DMS153 (cell line): ENCODE results near the gene ULK4.
"Not testable (repeated sequence)": the region's sequence is repeated elsewhere in the genome, so short reads cannot be mapped to it uniquely, and the experiment has no call there.

ENCODE experiments used
- DNase-seq: peaks from one replicate; lab custom pipeline; 2025; lab: John Stamatoyannopoulos, UW

ULK4 gene

DNA sequence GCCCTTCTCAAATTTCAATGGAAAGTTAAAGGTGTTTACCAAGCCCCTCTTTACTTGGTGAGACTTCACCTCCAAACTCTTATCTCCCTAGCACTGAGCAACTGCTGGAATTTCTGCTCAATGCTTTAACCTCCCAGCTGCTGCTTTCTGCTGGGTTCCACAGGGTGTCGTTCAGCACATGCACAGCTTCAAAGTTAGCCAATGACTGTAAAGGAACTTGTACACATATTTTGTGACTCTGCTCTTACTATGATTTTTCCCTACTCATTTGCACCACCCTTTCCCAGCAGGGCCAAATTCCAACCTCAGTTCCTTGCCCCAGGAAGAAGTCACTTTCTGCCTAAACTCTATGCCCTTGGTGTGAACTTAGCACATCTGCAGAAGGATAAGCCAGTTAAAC is 89.7 kb downstream of the ULK4 start:
- DNase-seq = no peak

DNA sequence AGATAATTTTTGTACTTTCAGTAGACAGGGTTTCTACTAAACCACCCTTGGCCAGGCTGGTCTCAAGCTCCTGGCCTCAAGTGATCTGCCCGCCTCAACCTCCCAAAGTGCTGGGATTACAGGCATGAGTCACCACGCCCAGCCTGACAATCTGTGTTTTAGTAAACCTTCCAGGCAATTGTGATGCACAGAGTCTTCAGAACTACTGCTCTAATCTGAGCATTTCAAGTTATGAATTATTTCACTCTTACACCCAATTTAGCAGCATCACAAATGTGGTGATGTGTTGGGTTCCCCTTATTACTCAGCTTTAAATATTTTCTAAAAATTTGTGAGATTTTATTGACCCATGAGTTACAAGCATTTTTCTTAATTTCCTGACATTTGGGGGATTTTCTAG is 94.4 kb downstream of the ULK4 start:
- no peak for DNase-seq

DNA sequence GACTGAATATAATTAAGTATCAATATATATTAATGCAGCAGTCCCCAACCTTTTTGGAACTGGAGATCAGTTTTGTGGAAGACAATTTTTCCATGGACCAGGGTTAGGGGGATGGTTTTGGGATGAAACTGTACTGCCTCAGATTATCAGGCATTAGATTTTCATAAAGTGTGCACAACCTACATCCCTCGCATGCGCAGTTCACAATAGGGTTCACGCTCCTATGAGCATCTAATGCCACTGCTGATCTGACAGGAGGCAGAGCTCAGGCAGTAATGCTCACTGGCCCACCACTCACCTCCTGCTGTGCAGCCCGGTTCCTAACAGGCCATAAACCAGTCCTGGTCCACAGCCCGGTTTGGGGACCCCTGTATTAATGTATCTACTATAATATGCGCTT is 95.6 kb downstream of the ULK4 start:
- no peak for DNase-seq

DNA sequence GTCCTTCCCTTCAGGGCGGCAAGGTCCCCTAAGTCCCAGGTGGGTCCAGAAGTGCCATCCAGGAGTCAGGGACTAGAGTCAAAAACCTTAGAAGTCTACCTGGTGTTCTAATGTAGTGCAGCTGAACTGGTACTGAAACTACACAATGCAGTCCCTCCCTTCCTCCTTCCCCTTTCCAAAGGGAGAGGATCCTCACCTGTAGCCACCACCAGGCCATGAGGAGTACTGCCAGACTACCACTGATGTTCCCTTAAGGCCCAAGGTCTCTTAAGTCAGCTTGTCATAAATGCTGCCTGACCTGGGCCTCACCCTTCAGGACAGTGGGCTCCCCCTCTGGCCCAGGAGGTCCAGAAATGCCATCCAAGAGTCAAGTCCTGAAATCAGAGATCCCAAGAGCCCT is 98.9 kb downstream of the ULK4 start:
- no peak for DNase-seq

DNA sequence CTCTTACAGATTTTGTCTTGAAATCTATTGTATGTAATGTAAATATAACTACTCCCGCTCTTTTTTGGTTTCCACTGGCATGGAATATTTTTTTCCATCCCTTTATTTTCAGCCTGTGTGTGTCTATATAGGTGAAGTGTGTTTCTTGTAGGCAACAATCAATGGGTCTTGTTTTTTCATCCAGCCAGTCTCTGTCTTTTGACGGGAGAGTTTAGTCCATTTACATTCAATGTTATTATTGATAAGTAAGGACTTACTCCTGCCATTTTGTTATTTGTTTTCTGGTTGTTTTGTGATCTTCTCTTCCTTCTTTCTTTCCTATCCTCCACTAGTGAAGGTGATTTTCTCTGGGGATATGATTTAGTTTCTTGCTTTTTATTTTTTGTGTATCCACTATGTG is 101.4 kb downstream of the ULK4 start:
- DNase-seq = not testable (repeated sequence)

DNA sequence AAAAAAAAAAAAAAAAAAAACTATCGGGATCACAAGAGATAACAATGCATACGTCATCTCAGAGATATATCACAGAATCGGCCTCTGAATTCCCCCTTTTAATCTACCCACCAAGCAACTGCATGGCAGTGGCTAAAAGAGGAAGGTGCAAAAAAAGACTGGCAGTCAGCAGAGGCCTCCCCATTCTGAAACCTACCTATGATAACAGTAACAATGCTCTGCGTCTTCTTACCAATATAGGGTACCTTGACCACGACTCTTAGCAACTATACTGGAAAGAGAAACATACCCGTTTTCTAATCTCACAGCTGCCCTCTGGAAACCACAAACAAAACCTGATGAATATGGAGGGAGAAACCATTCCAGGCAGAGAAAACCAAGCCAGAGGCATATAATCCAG is 106.9 kb downstream of the ULK4 start:
- DNase-seq = no peak

DNA sequence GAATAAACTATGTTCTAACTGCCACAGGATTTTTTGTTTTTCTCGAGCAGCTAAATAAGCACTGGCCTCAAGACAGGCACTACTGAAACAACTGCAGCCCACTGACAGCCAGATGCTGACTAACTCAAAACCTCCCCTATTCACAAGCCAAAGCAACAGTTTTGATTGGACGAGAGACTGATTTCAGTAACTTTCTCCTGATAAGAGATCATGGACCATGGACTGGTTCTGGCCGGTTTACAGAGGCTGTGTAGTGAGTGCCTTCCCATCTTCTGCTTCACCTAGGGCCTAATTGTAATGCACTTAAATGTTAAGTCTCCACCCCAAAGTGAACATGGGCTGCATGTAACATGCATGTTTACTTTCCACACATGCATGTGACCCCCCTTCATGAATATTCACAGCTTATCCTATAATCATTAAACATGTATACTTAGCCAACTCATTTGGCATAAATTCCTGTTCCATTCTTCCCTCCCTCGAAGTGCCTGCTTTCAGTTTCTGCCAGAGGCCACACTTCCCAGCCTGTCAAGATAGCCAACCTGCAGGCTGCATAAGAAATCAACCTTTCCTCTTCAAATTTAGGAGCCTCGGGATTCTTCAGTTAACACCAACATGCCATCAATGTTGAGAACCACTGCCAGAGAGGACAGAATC is 108.2 kb downstream of the ULK4 start:
- no peak for DNase-seq

DNA sequence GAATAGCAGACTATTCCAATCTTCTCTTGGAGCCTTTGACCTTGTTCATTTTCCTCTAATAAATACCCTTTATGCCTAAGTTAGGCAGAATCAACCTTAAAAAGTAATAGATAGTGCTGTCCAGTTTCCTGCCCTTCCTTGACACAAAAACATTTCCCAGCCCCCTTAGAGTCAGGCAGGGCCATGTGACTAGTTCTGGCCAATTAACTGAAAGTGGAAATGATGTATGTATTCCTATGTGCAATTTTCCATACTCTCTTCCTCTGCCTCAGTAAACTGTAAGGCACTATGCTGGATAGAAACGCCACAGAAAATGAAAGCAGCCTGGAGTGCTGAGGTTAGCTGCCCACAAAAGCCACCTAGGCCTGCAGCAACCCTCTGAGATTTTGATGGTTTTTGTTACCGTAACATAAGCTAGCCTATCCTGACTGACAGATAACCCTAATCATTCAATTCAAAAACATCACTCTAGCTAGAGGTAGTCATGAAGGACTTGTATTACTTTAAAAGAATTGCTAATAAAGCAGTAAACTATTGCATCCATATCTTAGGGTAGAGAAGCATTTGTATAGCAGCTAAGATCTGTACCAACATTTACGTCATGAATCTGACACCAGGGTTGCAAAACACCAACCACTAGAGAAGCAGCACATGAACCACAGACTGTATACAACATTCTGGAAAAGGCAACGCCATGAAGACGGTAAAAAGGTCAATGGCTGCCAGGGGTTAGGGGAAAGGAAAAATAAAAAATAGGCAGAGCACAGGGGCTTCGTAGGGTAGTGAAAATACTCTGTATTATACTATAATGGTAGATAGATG is 112.9 kb downstream of the ULK4 start:
- no peak for DNase-seq

DNA sequence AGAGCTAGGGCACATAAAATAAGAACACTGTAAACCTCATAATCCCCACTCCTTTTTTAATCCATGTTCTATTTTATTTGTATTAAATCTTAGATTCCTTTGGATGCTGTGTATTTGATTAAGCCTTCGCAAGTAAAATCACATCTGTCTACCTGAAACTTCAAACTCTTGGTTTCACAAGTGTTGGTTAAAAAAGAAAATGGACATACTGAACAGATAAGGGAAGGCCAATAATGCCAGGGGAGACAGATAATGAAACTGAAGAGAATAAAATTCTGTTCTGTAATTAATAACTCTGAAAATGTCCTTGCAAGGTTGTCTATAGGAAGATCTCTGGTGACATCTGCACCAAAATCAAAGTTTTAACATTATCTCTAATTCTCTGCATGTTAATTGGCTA is 114.2 kb downstream of the ULK4 start:
- DNase-seq = no peak

DNA sequence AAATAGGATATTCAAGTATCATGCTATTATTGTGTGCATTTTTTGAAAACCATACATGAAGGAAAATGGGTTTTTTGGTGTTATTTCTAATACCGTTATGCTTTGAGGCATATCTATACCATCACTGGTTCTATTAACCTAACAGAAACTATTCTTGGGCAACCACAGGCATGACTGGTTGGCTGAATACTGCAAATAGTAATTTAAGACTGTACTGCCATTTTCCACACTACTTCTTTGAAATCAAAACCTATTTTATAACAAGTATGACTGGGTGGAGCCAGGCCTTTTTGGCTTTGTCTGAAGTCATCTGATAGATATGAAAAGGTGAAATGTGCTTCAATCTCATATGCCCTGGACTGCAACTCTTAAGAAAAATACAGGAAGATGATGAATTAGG is 115.1 kb downstream of the ULK4 start:
- no peak for DNase-seq

DNA sequence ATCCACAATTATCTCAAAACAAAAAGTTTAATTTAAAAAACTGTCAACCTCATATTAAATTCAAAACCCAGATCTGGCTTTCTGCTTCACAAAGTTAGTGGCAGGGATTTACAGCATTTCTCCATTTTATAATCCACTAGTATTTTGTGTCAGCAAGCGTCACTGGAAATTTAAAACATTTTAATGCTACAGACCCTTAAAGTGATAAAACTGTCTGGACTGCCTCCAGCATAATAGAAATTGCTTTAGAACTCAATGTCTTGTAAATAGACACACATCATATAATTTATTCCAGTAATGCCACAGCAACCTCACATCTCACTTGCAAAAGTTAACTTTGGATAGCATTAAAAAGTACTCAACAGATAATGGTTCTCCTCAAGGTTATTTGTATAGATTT is 116.1 kb downstream of the ULK4 start:
- no peak for DNase-seq

DNA sequence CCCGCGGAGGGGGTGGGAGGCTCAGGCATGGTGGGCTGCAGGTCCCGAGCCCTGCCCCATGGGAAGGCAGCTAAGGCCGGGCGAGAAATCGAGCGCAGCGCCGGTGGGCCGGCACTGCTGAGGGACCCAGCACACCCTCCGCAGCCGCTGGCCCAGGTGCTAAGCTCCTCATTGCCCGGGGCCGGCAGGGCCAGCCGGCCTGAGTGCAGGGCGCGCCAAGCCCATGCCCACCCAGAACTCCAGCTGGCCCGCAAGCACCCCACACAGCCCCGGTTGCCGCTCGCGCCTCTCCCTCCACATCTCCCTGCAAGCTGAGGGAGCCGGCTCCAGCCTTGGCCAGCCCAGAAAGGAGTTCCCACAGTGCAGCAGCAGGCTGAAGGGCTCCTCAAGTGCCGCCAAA is 117.6 kb downstream of the ULK4 start:
- not testable (repeated sequence) for DNase-seq

DNA sequence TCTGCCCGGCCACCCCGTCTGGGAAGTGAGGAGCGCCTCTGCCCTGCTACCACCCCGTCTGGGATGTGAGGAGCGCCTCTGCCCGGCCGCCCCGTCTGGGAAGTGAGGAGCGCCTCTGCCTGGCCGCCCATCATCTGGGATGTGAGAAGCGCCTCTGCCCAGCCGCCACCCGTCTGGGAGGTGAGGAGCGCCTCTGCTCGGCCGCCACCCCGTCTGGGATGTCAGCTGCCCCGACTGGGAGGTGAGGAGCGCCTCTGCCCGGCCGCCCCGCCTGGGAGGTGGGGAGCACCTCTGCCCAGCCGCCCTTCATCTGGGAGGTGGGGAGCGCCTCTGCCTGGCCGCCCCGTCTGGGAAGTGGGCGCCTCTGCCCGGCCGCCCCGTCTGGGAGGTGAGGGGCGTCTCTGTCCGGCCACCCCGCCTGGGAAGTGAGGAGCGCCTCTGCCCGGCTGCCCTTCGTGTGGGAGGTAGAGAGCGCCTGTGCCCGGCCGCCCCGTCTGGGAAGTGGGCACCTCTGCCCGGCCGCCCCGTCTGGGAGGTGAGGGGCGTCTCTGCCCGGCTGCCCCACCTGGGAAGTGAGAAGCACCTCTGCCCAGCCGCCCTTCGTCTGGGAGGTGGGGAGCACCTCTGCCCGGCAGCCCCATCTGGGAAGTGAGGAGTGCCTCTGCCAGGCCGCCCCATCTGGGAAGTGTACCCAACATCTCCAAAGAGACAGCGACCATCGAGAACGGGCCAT is 120.8 kb downstream of the ULK4 start:
- not testable (repeated sequence) for DNase-seq

DNA sequence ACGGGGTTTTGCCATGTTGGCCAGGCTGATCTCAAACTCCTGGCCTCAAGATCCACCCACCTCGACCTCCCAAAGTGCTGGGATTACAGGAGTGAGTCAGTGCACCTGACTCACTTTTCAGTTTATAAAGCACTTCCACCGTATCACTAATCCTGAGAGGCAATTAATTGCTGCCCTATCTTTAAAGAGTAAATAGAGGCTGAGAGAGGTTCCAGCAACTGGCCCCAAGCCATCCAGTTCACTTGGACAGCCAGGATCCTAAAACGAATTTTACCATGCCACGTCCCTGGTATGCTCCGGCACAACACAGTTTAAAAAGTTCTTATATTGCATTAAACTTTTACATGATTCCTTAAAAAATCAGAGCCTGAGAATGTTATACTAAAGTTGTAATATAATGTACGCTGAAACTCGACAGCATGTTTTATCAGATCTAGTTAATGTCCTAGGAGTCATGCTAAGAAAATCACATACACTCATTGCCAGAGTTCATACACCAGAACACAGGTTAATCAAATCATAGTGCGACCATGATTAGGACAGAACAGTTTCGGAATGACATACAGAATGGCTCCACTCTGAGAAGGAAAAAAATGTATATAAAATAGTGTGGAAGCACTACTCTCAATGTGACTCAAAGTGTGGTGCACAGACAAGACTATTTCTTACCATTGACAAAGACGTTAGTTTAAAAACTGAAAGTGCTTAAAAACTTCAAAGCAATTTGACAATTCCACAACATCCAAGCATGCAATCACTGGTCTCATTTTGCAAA is 125.4 kb downstream of the ULK4 start:
- DNase-seq = no peak

DNA sequence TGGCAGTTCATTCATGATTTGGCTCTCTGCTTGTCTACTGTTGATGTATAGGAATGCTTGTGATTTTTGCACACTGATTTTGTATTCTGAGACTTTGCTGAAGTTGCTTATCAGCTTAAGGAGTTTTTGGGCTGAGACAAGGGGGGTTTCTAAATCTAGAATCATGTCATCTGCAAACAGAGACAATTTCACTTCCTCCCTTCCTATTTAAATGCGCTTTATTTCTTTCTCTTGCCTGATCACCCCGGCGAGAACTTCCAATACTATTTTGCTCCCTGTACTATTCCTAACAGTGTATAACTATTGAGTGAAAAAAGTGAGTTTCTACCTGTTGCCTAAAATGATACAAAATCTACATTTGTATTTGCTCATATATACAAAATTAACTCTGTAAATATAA is 128.3 kb downstream of the ULK4 start:
- DNase-seq = no peak

DNA sequence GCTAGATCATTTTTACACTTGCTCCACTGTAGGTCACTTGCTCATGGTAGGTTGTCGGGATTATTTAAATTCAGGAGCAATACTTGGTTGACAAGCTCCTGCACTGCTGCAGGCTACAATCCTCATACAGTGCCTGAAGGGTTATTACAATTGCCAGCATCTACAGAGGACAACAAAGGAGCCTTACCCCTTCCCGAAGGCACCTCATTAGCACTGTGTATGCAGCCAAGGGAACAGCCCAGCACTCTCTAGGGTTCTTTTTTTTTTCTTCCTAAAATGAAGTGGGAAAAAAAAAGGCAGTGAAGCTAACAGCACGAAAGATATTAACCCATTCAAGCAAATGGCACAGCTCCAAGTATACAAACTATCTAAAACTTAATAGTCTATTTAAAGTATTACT is 142.7 kb downstream of the ULK4 start:
- no peak for DNase-seq

DNA sequence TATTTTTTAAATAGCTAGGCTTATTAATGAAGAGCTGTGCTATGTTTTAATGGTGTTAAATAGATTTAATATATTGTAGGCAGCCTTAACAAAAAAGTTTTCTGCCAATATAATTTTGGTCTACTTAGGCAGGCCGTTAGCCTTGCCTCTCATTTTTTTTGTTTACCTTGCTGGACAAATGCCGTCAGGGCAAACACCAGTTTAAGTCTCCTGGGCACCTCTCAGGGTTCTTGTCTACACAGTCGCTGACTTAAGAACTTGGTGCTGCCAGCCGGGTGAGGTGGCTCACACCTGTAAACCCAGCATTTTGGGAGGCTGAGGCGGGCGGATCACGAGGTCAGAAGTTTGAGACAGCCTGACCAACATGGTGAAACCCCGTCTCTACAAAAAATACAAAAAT is 153.3 kb downstream of the ULK4 start:
- DNase-seq = no peak

DNA sequence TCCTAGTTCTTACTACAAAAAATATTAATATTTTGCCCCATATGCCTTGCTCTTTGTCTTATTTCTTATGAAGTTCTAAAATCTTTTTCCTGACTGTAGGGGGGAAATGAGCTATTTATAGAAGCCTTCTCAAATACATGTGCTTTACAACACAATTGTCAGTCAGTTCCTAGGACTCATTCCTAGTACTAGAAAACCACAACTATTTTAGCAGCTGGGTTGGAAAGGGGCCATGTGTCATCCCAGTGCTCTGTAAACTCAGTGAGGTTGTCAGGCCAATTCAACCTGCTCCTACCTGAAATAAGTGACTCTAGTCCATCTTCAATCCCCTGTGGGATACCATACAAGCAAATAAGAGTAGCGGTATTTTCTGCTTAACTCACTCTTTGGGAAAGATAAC is 153.8 kb downstream of the ULK4 start:
- no peak for DNase-seq

DNA sequence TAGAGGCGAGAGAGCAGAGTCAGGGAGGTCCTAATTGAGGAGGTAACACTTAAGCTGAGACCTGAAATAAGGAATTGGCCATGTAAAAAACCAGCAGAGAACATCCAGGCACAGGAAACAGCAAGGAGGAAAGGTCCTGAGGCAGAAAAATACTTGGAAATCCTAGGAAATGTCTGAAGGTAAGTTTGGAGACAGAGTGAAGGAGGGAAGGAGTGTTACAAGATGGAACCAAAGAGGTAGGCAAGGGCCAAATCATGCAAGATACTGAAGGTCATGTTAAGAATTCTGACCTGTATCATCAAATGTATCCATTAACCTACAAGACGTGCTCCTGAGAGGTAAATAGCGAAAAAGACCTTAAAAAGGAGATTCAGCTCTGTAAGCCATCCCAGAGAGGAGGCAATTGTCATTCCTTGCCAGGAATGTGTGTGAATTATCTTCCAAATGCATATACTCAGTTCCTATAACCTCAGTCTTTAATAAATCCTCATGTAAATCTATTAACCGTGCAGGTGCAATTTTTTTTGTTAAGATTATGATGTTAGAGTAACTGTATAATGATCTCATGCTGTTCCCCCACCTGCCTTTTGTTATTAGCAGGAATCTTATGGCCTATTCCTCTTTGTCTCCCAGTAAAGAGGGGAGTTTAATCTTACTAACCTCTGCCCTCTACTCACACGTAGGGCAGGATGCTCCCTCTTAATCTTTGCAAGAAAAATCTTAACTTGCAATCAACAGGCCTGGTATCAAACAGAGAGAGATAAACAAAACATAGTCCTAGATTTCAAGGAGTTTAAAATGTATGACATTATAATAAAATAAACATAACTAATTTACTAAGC is 166.9 kb downstream of the ULK4 start:
- DNase-seq = no peak

DNA sequence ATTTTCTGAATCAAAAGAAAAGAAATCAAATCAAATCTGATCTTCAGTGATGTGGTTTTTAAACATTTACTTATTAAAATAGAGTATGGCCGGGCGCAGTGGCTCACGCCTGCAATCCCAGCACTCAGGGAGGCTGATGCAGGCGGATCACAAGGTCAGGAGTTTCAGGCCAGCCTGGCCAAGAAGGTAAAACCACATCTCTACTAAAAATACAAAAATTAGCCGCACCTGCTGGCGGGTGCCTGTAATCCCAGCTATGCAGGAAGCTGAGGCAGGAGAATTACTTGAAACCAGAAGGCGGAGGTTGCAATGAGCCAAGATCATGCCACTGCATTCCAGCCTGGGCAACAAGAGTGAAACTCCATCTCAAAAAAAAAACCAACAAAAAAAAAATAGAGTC is 169.1 kb downstream of the ULK4 start:
- no peak for DNase-seq

DNA sequence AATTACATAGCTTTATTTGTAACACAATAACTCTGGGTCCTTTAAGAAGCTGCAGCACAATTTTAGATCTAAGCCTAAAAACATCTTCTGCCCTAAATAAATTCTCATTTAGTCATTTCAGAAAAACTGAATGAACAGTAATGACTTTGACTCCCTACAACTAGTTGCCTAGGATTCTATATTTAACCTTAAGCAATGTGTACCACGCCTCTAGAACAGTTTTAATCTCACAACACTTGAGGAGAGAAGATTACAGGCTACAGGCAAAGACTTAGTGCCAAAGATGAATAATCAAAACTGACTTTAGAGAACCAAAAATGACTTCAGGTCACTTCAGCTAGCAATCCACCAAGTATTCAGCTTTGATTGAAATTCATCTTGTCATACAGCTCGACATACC is 192.8 kb downstream of the ULK4 start:
- DNase-seq = no peak
